ENCODE data around the gene WWC1. TPM values are rescaled to one million over a fixed set of nuclear protein-coding genes. Genes with fewer than 3 reads are reported as not detected.

Gene WWC1
- total RNA-seq, 1 donor from 2014 or later: 18.7 TPM

DNA sequence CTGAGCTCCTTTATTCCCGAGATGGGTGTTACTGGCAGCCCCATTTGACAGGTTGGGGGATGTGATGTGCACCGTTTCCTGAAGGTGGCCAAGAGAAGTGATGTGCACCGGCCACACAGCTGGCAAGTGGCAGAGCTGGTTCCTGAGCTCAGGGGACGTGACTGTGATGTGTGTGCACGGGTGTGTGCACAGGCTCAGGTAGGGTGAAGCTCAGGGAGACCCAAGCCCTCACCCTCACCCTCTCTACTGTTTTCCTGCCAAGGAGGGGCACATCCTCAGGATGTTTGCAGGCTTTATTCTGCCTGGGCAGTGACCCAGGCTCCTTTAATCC, 56.6 kb downstream of the WWC1 start:
- Histone ChIP-seq H3K27me3 (no peaks in the 10 kb centered on the region), H3K4me3 (no peak overlapping the region), H3K27ac (no peak overlapping the region), H3K36me3 (no peaks in the 10 kb centered on the region), H3K9me3 (no peaks in the 10 kb centered on the region), H3K4me1 (no peaks in the 10 kb centered on the region)
- no peak for DNase-seq (ENCODE audit: extremely low spot score in 2 of 2)
- TF ChIP-seq POLR2A (IDR thresholded peaks at IDR 0.05) (no peak), POLR2AphosphoS5 (IDR thresholded peaks at IDR 0.05; ENCODE audit: insufficient read depth in 1 of 2, low read depth in 1 of 2) (no peak)
- TF ChIP-seq, protein P1, sequence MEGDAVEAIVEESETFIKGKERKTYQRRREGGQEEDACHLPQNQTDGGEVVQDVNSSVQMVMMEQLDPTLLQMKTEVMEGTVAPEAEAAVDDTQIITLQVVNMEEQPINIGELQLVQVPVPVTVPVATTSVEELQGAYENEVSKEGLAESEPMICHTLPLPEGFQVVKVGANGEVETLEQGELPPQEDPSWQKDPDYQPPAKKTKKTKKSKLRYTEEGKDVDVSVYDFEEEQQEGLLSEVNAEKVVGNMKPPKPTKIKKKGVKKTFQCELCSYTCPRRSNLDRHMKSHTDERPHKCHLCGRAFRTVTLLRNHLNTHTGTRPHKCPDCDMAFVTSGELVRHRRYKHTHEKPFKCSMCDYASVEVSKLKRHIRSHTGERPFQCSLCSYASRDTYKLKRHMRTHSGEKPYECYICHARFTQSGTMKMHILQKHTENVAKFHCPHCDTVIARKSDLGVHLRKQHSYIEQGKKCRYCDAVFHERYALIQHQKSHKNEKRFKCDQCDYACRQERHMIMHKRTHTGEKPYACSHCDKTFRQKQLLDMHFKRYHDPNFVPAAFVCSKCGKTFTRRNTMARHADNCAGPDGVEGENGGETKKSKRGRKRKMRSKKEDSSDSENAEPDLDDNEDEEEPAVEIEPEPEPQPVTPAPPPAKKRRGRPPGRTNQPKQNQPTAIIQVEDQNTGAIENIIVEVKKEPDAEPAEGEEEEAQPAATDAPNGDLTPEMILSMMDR (IDR thresholded peaks at IDR 0.05): no peak
- intact Hi-C loops (cut with DNase I): no loop called here

DNA sequence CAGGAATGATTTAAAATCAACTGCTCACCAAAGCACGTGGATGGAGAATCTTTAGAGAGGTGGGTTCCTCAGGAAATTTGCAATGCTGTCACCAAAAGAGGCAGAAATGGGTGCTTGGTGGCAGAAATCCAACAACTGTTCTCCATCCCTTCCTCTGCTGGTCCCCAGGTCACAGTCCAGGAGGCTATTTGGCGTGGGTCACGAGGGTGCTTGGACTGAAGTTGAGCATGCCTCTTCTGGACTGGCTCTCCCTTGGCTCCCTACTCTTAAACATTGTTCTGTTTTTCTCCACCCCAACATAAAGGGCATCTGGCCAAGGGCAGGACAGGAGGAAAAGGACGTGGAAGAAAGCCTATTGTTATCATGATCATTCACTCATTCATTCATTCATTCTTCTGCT, 58.9 kb downstream of the WWC1 start:
- Histone ChIP-seq H3K4me3 (no peak overlapping the region), H3K27me3 (no peaks in the 10 kb centered on the region), H3K9me3 (no peaks in the 10 kb centered on the region), H3K4me1 (no peaks in the 10 kb centered on the region), H3K36me3 (no peaks in the 10 kb centered on the region), H3K27ac (no peak overlapping the region)
- DNase-seq (ENCODE audit: extremely low spot score in 2 of 2): no peak
- intact Hi-C loops (cut with DNase I): no loop called here
- TF ChIP-seq POLR2AphosphoS5 (IDR thresholded peaks at IDR 0.05; ENCODE audit: insufficient read depth in 1 of 2, low read depth in 1 of 2): no peak
- TF ChIP-seq POLR2A (IDR thresholded peaks at IDR 0.05): no peak
- TF ChIP-seq, protein P1 (IDR thresholded peaks at IDR 0.05): no peak

DNA sequence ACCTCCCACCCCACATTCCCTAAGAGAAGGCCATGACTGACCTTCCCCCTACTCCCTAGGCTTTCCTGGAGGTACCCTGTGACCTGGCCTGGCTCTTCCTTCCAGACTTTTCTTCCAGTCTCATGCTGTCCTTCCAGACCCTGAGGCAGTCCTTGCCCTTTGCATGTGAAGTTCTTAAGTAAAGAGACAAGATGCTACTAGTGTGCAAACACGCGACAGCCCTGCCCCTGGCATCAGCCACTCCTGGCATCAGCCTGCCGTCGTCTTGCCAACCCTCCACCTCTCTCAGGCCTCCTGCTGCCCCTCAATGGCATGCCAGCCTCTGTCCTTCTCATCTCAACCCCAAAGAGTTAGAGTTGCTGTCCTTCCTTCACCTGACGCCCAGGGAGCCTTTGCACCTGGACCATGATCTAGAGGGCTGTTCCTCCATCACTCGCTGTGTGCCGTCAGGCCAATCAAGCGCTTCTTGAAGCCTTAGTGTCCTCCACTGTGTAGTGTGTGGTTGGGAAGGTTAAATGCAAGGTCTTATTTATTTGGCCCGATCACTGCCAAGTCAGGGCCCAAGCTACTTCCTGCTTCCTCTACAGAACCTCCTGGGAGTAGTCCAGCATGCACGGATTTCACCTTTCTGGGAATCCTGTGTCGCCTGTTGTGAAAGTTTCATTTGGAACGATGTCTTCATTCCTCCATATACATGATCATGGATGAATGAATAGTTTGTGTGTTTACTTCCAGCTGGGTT, 61.9 kb downstream of the WWC1 start:
- no peaks in the 10 kb centered on the region for H3K9me3 ChIP-seq
- H3K36me3 ChIP-seq: no peaks in the 10 kb centered on the region
- intact Hi-C loops (cut with DNase I): no loop called here
- no peak overlapping the region for H3K27ac ChIP-seq
- TF ChIP-seq, protein P1 (IDR thresholded peaks at IDR 0.05): no peak
- TF ChIP-seq POLR2AphosphoS5 (IDR thresholded peaks at IDR 0.05; ENCODE audit: insufficient read depth in 1 of 2, low read depth in 1 of 2) (no peak), POLR2A (IDR thresholded peaks at IDR 0.05) (no peak)
- no peak overlapping the region for H3K4me3 ChIP-seq
- DNase-seq (ENCODE audit: extremely low spot score in 2 of 2): no peak
- H3K4me1 ChIP-seq: no peaks in the 10 kb centered on the region
- no peaks in the 10 kb centered on the region for H3K27me3 ChIP-seq

DNA sequence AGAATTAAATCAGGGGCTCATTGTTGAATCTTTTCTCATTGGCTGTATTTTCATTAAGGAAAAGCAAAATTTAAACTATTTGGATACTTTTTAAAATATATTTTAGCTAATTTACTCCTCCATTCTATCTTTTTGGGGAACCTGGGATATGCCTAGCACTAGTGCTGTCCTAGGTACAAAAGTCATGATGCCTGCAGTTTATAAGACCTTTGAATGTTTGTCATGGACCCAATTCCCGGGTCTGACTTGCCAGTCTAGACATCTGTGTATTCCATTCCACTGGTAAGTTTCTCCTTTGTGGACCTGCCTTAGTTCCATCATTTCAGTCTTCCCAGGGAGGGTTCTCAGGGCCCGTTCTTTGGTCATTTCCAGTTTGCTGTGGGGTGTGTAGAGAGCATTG, 63.0 kb downstream of the WWC1 start:
- TF ChIP-seq POLR2AphosphoS5 (IDR thresholded peaks at IDR 0.05; ENCODE audit: insufficient read depth in 1 of 2, low read depth in 1 of 2) (no peak), POLR2A (IDR thresholded peaks at IDR 0.05) (no peak)
- TF ChIP-seq, protein P1 (IDR thresholded peaks at IDR 0.05): no peak
- no peaks in the 10 kb centered on the region for H3K9me3 ChIP-seq
- no peak overlapping the region for H3K4me3 ChIP-seq
- H3K27me3 ChIP-seq: no peaks in the 10 kb centered on the region
- H3K4me1 ChIP-seq: no peaks in the 10 kb centered on the region
- DNase-seq (ENCODE audit: extremely low spot score in 2 of 2): no peak
- H3K27ac ChIP-seq: no peak overlapping the region
- H3K36me3 ChIP-seq: no peaks in the 10 kb centered on the region
- intact Hi-C loops (cut with DNase I): no loop called here

DNA sequence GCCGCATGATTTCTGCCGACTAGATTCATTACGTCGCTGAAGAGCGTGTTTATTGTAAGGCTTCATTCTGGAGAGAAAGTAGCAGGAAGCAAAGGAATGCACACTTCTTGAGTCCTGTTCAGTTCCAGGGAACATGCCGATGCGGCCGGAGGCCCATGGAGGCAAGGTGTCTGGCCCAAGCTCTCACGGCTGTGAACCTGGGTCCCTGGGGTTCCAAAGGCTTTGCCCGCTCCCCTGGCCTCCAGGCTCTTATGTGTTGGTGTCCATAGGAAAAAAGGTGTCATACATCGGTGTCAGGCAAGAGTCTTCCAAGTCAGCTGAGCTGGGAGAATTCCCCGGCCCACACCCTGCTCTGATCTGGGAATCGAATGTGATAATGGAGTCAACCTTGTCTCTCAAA, 64.7 kb downstream of the WWC1 start:
- H3K27me3 ChIP-seq: no peaks in the 10 kb centered on the region
- no peaks in the 10 kb centered on the region for H3K4me1 ChIP-seq
- TF ChIP-seq POLR2AphosphoS5 (IDR thresholded peaks at IDR 0.05; ENCODE audit: insufficient read depth in 1 of 2, low read depth in 1 of 2) (no peak), POLR2A (IDR thresholded peaks at IDR 0.05) (no peak)
- TF ChIP-seq, protein P1 (IDR thresholded peaks at IDR 0.05): no peak
- intact Hi-C loops (cut with DNase I): no loop called here
- no peak overlapping the region for H3K4me3 ChIP-seq
- no peaks in the 10 kb centered on the region for H3K9me3 ChIP-seq
- H3K27ac ChIP-seq: no peak overlapping the region
- no peaks in the 10 kb centered on the region for H3K36me3 ChIP-seq
- DNase-seq (ENCODE audit: extremely low spot score in 2 of 2): no peak

Measured in vagina (tissue), 2 donors.